ENCODE measurements around the gene ADORA2B. TPM values are rescaled to one million over a fixed set of nuclear protein-coding genes. Genes with fewer than 3 reads are reported as not detected.
A peak's percentile ranks its signal among the peaks of the same experiment; 100 is the strongest.
"Not testable (repeated sequence)": the region's sequence is repeated elsewhere in the genome, so short reads cannot be mapped to it uniquely, and the experiment has no call there.

The ADORA2B gene
- total RNA-seq, 1 donor from 2014 or later: 4.0 TPM

DNA sequence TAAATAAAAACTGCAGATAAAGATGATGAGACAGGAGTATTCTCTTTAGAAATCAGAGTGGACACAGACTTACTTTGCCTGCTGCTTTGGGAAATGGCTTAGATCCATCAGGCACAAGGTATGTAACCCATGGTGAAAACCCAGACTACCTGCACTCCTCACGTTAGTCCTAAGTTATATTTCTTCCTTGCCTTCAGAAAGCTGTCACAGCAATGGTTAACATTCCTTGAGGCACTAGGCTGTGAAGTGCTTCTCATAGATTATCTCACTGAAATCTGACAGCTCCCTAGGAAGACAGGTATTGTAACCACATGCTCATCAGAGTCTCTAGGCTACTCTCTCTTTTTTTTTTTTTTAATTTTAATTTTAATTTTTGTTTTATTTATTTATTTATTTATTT is 33.7 kb downstream of the ADORA2B start:
- Mint-ChIP-seq H3K36me3 (ENCODE audit: low read depth, unreplicated experiment) (peaks cover 26% of the 10 kb centered on the region), H3K4me1 (ENCODE audit: low read depth, unreplicated experiment) (peaks cover 12% of the 10 kb centered on the region), H3K27ac (ENCODE audit: unreplicated experiment) (no peak overlapping the region), H3K4me3 (ENCODE audit: unreplicated experiment) (no peak overlapping the region), H3K27me3 (ENCODE audit: low read depth, unreplicated experiment) (no peaks in the 10 kb centered on the region), H3K9me3 (ENCODE audit: unreplicated experiment) (no peaks in the 10 kb centered on the region)
- Histone ChIP-seq H3K4me2 (ENCODE audit: low read length) (no peak overlapping the region), H4K20me1 (ENCODE audit: insufficient read depth, low read length) (no peaks in the 10 kb centered on the region), H3K9ac (ENCODE audit: low read length) (no peak overlapping the region), H2AFZ (ENCODE audit: low read depth, low read length) (no peak overlapping the region), H3K9me3 (ENCODE audit: insufficient read depth, low read depth, low read length) (no peaks in the 10 kb centered on the region), H3K79me2 (ENCODE audit: insufficient read depth, low read length) (peaks cover 11% of the 10 kb centered on the region), H3K4me1 (ENCODE audit: insufficient read depth, low read length) (peaks cover 13% of the 10 kb centered on the region), H3K36me3 (ENCODE audit: insufficient read depth, low read length) (peaks cover 3% of the 10 kb centered on the region), H3K27me3 (ENCODE audit: insufficient read depth, low read length) (no peaks in the 10 kb centered on the region), H3K27ac (ENCODE audit: low read depth, low read length) (no peak overlapping the region), H3K4me3 (ENCODE audit: insufficient read depth, low read depth, low read length) (no peak overlapping the region)
- TF ChIP-seq CTCF (IDR thresholded peaks at IDR 0.05; ENCODE audit: insufficient read depth, low read depth, low read length) (no peak), EZH2 (IDR thresholded peaks at IDR 0.05; ENCODE audit: insufficient read depth, low read length) (no peak)
- DNase-seq (ENCODE audit: low read depth) (no peak), FAIRE-seq (no peak)

GRCh38 chr17:15979013-15979412 is 34.1 kb downstream of the ADORA2B start:
- H3K4me3 Mint-ChIP-seq (ENCODE audit: unreplicated experiment); H4K20me1 ChIP-seq (ENCODE audit: insufficient read depth, low read length); H3K27ac ChIP-seq (ENCODE audit: low read depth, low read length); H3K9ac ChIP-seq (ENCODE audit: low read length); H3K79me2 ChIP-seq (ENCODE audit: insufficient read depth, low read length); FAIRE-seq; H3K4me3 ChIP-seq (ENCODE audit: insufficient read depth, low read depth, low read length); H3K36me3 ChIP-seq (ENCODE audit: insufficient read depth, low read length); H3K27me3 ChIP-seq (ENCODE audit: insufficient read depth, low read length); H3K9me3 ChIP-seq (ENCODE audit: insufficient read depth, low read depth, low read length); H3K27ac Mint-ChIP-seq (ENCODE audit: unreplicated experiment); H3K27me3 Mint-ChIP-seq (ENCODE audit: low read depth, unreplicated experiment); H3K9me3 Mint-ChIP-seq (ENCODE audit: unreplicated experiment); DNase-seq (ENCODE audit: low read depth); H2AFZ ChIP-seq (ENCODE audit: low read depth, low read length); H3K4me2 ChIP-seq (ENCODE audit: low read length): not testable (repeated sequence)
- H3K36me3 Mint-ChIP-seq (ENCODE audit: low read depth, unreplicated experiment): peaks cover 26% of the 10 kb centered on the region
- peaks cover 12% of the 10 kb centered on the region for H3K4me1 Mint-ChIP-seq (ENCODE audit: low read depth, unreplicated experiment)
- H3K4me1 ChIP-seq (ENCODE audit: insufficient read depth, low read length): peaks cover 13% of the 10 kb centered on the region

DNA sequence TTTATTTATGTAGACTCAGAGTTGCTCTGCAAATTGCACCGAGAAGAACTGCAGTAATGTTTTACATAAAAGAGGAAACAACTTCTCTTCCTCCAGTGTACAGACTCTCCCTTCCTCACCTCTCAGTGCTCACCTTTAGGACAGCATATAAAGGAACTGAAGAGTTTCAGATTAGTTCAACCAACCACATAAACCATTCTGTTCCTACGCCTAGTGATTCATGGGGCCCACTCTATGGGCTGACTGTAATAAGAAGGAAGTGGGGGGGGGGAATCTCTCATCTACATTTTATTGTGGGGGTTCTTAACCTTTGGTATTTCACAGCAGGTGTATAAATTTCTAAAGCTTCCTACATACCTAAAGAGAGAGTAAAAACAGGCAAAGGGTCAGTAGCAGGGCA is 36.3 kb downstream of the ADORA2B start:
- no peaks in the 10 kb centered on the region for H3K9me3 Mint-ChIP-seq (ENCODE audit: unreplicated experiment)

More for the DNA sequence above, 36.3 kb downstream of the ADORA2B start:
- H2AFZ ChIP-seq (ENCODE audit: low read depth, low read length): no peak overlapping the region
- no peak overlapping the region for H3K9ac ChIP-seq (ENCODE audit: low read length)
- FAIRE-seq (no peak), DNase-seq (ENCODE audit: low read depth) (no peak)
- Mint-ChIP-seq H3K27ac (ENCODE audit: unreplicated experiment) (no peak overlapping the region), H3K36me3 (ENCODE audit: low read depth, unreplicated experiment) (peaks cover 28% of the 10 kb centered on the region), H3K27me3 (ENCODE audit: low read depth, unreplicated experiment) (no peaks in the 10 kb centered on the region), H3K4me1 (ENCODE audit: low read depth, unreplicated experiment) (peaks cover 12% of the 10 kb centered on the region), H3K4me3 (ENCODE audit: unreplicated experiment) (no peak overlapping the region)
- H3K4me3 ChIP-seq (ENCODE audit: insufficient read depth, low read depth, low read length): no peak overlapping the region
- H4K20me1 ChIP-seq (ENCODE audit: insufficient read depth, low read length): no peaks in the 10 kb centered on the region
- peaks cover 13% of the 10 kb centered on the region for H3K4me1 ChIP-seq (ENCODE audit: insufficient read depth, low read length)
- H3K9me3 ChIP-seq (ENCODE audit: insufficient read depth, low read depth, low read length): no peaks in the 10 kb centered on the region
- peaks cover 3% of the 10 kb centered on the region for H3K79me2 ChIP-seq (ENCODE audit: insufficient read depth, low read length)
- TF ChIP-seq EZH2 (IDR thresholded peaks at IDR 0.05; ENCODE audit: insufficient read depth, low read length) (no peak), CTCF (IDR thresholded peaks at IDR 0.05; ENCODE audit: insufficient read depth, low read depth, low read length) (no peak)
- H3K27ac ChIP-seq (ENCODE audit: low read depth, low read length): no peak overlapping the region
- H3K4me2 ChIP-seq (ENCODE audit: low read length): peak overlapping the region; percentile 36
- H3K27me3 ChIP-seq (ENCODE audit: insufficient read depth, low read length): no peaks in the 10 kb centered on the region
- peaks cover 13% of the 10 kb centered on the region for H3K36me3 ChIP-seq (ENCODE audit: insufficient read depth, low read length)
